Stromal cell of bone marrow (primary cell): Measurements from ENCODE around the gene PAPOLA.
"Not testable (repeated sequence)": the region's sequence is repeated elsewhere in the genome, so short reads cannot be mapped to it uniquely, and the experiment has no call there.

Experiments used
- DNase-seq: peaks from one replicate; pipeline ENCODE4 v3.0.0-alpha.2; 2012; ENCODE audit warnings: low read depth

The PAPOLA gene

GRCh38 chr14:96501740-96502620 is at the start of gene PAPOLA:
PAPOLA (plus strand) TSS chr14:96502382; CDS start chr14:96502593, 211 bp downstream.
- peak; percentile 91 for DNase-seq

GRCh38 chr14:96452684-96453083 is 49.5 kb upstream of the PAPOLA start:
- no peak for DNase-seq

GRCh38 chr14:96455588-96455987 is 46.6 kb upstream of the PAPOLA start:
- no peak for DNase-seq

- no peak for DNase-seq
Observed at GRCh38 chr14:96459851-96460250, 42.3 kb upstream of the PAPOLA start.

- DNase-seq, result no peak
Observed at GRCh38 chr14:96461950-96462798, 40.0 kb upstream of the PAPOLA start.

GRCh38 chr14:96464136-96464535 is 38.0 kb upstream of the PAPOLA start:
- no peak for DNase-seq

- no peak for DNase-seq
Observed at GRCh38 chr14:96466918-96467317, 35.3 kb upstream of the PAPOLA start.

- DNase-seq, result peak; percentile 3
Observed at GRCh38 chr14:96470331-96470730, 31.9 kb upstream of the PAPOLA start.

- DNase-seq, result not testable (repeated sequence)
Observed at GRCh38 chr14:96470967-96471366, 31.2 kb upstream of the PAPOLA start.

- no peak for DNase-seq
Observed at GRCh38 chr14:96478119-96478518, 24.1 kb upstream of the PAPOLA start.

GRCh38 chr14:96479435-96480146 is 22.6 kb upstream of the PAPOLA start:
- DNase-seq, result no peak

GRCh38 chr14:96481731-96482314 is 20.4 kb upstream of the PAPOLA start:
- DNase-seq, result no peak

GRCh38 chr14:96482986-96483385 is 19.2 kb upstream of the PAPOLA start:
- DNase-seq, result no peak

- no peak for DNase-seq
Observed at GRCh38 chr14:96484399-96484798, 17.8 kb upstream of the PAPOLA start.

GRCh38 chr14:96486705-96487104 is 15.5 kb upstream of the PAPOLA start:
- DNase-seq, result no peak

- DNase-seq, result no peak
Observed at GRCh38 chr14:96489327-96489726, 12.9 kb upstream of the PAPOLA start.

- no peak for DNase-seq
Observed at GRCh38 chr14:96493178-96493577, 9.0 kb upstream of the PAPOLA start.

GRCh38 chr14:96494331-96494730 is 7.9 kb upstream of the PAPOLA start:
- DNase-seq, result no peak

GRCh38 chr14:96497087-96497486 is 5.1 kb upstream of the PAPOLA start:
- no peak for DNase-seq

GRCh38 chr14:96497586-96497985 is 4.6 kb upstream of the PAPOLA start:
- DNase-seq, result no peak

GRCh38 chr14:96501217-96501739 is 904 bp upstream of the PAPOLA start:
- DNase-seq, result no peak
